A549 (cell line): ENCODE measurements around the gene LMF2.

ENCODE experiments used
- CHD4 ChIP-seq: fragments of 200-600 bp; sonication (generic); IDR thresholded peaks from 2 replicates; pipeline ENCODE4 v1.6.1; 2016; ENCODE audit warnings: antibody characterized with exemption, mild to moderate bottlenecking, borderline replicate concordance
- CTCF ChIP-seq: fragments of >200 bp; sonication (Bioruptor Twin); formaldehyde crosslinking; IDR thresholded peaks from 3 replicates; pipeline ENCODE4 v1.5.1; 2016
- ELK1 ChIP-seq: fragments of 150-350 bp; IDR thresholded peaks from 2 replicates; pipeline ENCODE4 v1.6.1; 2014; ENCODE audit warnings: low read depth, mild to moderate bottlenecking, low read length
- EP300 ChIP-seq, 2 experiments: fragments of >200 bp; sonication (Bioruptor Twin); formaldehyde crosslinking; IDR thresholded peaks; 2 replicates in 1 of 2; 3 replicates in 1 of 2; pipeline ENCODE4 v1.6.1; 2016 to 2017
- JUN ChIP-seq, 2 experiments: fragments of >200 bp; sonication (Bioruptor Twin); formaldehyde crosslinking; IDR thresholded peaks; 2 replicates in 1 of 2; 3 replicates in 1 of 2; pipeline ENCODE4 v1.6.1; 2016 to 2017
- JUNB ChIP-seq: fragments of >200 bp; sonication (Bioruptor Twin); formaldehyde crosslinking; IDR thresholded peaks from 2 replicates; pipeline ENCODE4 v1.6.1; 2016
- KDM1A ChIP-seq: fragments of 200-600 bp; sonication (generic); IDR thresholded peaks from 2 replicates; pipeline ENCODE4 v1.6.1; 2016; ENCODE audit warnings: low read depth, mild to moderate bottlenecking
- MAZ ChIP-seq: fragments of 150-350 bp; IDR thresholded peaks from 2 replicates; pipeline ENCODE4 v1.6.1; 2014; ENCODE audit warnings: antibody characterized with exemption, low read depth, low read length, borderline replicate concordance
- REST ChIP-seq: fragments of 200-600 bp; sonication (generic); IDR thresholded peaks from 2 replicates; pipeline ENCODE4 v1.6.1; 2016; ENCODE audit warnings: antibody characterized with exemption, mild to moderate bottlenecking, moderate library complexity
- RFX5 ChIP-seq: fragments of 450-650 bp; IDR thresholded peaks from 2 replicates; pipeline ENCODE4 v1.7.1; 2014; ENCODE audit warnings: antibody characterized with exemption, mild to moderate bottlenecking, moderate library complexity
- TF ChIP-seq, protein P1 (sequence below): IDR thresholded peaks from 2 replicates; pipeline ENCODE4 v1.6.1; 2012

DNA sequence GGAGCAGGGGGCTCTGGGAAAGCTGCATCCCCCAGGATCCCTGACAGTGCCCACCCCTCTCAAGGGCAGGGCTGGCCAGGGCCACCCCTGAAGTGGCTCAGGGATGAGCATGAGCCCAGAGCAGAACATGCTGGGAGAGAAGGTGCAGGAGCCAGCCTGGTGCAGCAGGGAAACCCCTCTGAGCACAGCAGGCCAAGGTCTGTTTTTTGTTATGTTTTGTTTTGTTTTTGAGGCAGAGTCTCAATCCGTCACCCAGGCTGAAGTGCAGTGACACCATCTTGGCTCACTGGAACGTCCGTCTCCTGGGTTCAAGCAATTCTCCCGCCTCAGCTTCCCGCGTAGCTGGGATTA is 31.9 kb downstream of the LMF2 start:
- TF ChIP-seq CTCF (no peak), JUNB (no peak), EP300 (IDR thresholded peaks at IDR 0.05) (no peak), MAZ (no peak), ELK1 (no peak), CHD4 (no peak), KDM1A (no peak), JUN (IDR thresholded peaks at IDR 0.05) (no peak), REST (no peak), RFX5 (no peak)
- TF ChIP-seq, protein P1, sequence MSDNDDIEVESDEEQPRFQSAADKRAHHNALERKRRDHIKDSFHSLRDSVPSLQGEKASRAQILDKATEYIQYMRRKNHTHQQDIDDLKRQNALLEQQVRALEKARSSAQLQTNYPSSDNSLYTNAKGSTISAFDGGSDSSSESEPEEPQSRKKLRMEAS = no peak
